NCI-H2227 (cell line): Measurements from ENCODE around the gene PKD2L1.
"Not testable (repeated sequence)": the region's sequence is repeated elsewhere in the genome, so short reads cannot be mapped to it uniquely, and the experiment has no call there.

Experiments
- DNase-seq: peaks from one replicate; lab custom pipeline; 2025; ENCODE audit not compliant: unreplicated experiment; lab: John Stamatoyannopoulos, UW

The PKD2L1 gene

DNA sequence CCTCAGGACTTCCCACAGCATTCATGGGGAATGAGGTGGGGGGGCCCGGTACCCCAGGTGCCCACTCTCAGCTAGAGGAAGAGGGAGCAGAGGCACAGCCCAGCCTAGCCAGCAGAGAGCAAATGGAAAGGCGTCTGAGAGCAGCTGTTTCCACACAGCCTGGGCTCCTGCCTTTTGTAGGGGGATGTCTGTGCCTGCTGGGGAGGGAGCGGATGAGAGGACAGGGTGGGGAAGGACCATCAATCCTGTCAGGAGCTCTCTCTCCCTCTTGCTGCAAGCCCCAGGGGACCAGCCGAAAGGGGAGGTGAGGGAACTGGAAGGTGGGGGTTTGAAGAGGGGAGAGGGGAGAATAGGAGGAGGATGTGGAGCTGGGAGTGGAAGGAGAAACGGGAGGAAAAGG is at the start of gene PKD2L1:
PKD2L1 (minus strand) TSS at position 150 of the 400 bp plus-strand sequence; CDS start at position 25, 125 bp downstream.
- no peak for DNase-seq

DNA sequence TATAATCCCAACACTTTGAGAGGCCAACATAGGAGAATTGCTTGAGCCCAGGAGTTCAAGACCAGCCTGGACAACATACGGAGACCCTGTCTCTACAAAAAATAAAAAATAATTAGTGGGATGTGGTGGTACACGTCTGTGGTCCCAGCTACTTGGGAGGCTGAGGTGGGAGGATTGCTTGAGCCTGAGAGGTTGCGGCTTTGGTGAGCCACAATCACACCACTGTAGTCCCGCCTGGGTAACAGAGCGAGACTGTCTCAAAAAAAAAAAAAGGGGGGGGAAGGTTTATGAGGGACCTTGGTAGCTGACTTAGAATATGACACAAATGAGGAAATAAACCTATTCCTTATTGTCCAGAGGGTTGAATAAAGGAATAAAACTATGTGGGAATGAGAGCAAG is 47.8 kb upstream of the PKD2L1 start:
- DNase-seq, result no peak

DNA sequence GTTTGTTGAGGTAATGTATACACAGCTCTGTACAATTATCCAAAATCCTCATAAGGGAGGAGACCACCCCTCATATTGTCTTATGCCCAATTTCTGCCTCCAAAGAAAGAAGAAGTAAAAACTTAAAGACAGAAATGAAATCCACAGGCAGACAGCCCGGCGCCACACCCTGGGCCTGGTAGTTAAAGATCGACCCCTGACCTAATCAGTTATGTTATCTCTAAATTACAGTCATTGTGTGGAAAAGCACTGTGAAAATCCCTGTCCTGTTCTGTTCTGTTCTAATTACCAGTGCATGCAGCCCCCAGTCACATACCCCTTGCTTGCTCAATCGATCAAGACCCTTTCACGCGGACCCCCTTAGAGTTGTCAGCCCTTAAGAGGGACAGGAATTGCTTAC is 46.6 kb upstream of the PKD2L1 start:
- not testable (repeated sequence) for DNase-seq

DNA sequence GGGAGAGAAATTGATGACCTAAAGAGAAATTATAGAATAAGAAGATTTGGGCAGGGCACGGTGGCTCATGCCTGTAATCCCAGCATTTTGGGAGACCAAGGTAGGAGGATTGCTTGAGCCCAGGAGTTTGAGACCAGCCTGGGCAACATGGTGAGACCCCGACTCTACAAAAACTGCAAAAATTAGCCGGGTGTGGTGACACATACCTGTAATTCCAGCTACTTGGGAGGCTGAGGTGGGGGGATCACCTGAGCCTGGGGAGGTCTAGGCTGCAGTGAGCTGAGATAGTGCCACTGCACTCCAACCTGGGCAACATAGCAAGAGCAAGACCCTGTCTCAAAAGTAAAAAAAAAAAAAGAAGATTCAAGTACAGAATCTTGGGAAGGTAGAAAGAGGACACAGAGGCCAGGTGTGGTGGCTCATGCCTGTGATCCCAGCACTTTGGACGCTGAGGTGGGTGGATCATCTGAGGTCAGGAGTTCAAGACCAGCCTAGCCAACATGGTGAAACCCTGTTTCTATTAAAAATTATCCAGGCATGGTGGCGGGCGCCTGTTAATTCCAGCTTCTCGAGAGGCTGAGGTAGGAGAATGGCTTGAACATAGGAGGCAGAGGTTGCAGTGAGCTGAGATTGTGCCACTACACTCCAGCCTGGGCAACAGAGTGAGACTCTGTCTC is 44.8 kb upstream of the PKD2L1 start:
- not testable (repeated sequence) for DNase-seq

DNA sequence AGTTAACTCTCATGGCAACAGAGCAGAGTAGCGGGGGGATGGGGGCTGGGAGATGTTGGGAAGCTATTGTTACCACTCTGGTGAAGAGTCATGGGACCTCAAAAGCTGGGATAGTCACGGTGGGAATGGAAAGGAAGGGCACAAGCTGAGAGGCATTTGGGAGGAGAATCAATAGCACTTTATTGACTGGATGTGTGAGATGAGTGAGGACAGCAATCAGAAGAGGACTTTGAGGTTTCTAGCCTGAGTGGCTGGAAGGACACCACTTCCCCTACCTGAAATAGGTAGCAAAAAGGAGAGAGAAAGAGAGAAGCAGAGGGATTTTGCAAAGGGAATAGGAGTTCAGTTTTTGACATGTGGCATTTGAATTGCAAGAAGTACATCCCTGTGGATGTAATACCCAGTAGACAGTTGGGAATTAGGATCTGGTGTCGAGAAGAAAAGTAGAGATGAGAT is 44.2 kb upstream of the PKD2L1 start:
- peak; percentile 43 for DNase-seq

DNA sequence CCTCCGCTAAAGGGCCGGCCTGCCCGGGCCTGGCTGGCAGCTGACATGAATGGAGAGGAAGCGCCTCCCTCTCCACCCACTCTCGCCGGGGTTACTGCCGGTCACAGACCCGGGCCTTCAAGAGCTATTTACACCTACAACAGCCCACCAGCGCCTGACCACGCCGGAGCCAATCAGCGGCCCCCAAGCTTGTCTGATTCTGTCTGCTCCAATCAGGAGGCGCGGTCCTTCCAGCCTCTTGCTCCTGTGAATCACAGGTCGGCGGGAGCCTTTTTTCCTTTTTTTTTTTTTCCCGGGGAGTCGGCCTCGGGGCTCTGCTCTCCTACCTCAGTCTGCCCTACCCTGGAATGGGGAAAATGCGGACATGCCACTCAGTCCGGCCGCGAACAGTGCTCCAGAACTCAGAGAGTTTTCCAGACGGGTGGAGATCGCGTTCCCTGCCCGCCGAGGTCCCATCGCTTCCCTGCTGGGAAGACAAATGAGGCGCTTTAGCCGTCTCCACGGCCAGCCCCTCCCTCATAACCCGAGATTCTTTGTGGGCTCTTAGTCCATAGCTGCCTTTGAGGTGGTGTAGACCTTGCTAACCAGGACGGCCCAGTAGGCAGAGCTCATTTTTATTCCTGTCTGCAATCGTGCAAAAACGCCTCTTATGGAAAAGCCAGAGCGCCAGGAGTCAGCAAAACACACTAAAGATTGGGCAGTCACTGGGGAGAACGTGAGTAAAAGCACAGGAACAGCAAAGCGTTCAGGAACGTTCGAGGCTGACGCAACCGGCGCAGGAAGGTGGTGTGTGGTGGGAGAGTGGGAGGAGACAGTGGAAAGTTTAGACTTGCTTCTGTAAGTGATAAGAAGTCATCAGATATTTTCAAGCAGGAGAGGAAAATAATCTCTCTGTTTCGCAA is 43.5 kb upstream of the PKD2L1 start:
- DNase-seq, result peak; percentile 93

DNA sequence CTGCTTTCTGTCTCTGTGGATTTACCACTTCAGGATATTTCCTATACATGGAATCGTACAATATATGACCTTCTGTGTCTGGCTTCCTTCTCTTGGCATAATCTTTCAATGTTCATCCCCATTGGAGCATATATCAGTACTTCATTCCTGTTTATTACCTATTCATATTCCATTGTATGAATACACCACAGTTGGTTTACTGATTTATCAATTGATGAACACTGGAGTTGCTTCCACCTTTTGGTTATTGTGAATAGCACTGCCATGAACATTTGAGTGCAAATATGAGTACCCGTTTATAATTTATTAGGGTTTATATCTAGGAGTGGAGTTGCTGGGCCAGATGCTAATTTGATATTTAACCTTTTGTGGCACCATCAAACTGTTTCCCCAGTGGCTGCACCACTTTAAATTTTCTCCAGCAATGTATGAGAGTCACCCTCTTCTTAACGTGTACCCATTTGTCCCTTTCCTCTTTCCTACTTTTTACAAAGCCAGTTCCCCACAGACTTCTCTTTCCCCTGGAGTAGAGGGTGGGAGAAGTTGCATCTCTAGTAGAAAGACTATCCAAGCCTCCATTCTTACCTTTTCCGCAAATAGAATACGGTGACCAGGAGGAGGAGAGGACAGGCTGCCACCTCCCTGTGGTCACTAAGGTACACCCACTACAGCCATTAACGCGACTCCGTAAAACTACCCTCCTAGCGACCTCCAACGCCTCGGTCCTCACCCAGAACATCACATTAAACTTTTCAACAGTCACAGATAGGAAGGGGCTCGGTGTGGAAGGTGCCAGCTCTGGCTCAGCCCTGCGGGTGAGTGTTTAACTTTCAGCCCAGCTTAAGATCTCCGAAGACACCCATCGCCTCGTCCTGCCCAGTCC is 42.6 kb upstream of the PKD2L1 start:
- no peak for DNase-seq

DNA sequence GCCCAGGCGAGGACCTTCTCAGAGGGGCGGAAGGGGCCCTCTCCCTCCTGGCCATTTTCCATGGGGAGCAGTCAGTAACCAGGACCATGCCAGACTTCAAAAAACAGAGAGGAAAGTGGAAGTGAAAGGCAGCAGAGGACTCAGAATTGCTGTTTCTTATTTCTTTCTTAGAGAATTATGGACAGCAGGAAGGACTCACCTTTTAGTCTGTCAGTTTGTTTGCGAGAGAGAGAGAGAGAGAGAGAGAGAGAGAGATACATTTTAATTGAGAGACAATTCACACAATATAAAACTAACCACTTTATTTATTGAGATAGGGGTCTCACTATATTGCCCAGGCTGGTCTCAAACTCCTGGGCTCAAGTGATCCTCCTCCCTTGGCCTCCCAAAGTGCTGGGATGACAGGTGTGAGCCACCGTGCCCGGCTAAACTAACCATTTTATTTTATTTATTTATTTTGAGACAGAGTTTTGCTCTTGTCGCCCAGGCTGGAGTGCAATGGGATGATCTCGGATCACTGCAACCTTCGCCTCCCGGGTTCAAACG is 41.5 kb upstream of the PKD2L1 start:
- no peak for DNase-seq

DNA sequence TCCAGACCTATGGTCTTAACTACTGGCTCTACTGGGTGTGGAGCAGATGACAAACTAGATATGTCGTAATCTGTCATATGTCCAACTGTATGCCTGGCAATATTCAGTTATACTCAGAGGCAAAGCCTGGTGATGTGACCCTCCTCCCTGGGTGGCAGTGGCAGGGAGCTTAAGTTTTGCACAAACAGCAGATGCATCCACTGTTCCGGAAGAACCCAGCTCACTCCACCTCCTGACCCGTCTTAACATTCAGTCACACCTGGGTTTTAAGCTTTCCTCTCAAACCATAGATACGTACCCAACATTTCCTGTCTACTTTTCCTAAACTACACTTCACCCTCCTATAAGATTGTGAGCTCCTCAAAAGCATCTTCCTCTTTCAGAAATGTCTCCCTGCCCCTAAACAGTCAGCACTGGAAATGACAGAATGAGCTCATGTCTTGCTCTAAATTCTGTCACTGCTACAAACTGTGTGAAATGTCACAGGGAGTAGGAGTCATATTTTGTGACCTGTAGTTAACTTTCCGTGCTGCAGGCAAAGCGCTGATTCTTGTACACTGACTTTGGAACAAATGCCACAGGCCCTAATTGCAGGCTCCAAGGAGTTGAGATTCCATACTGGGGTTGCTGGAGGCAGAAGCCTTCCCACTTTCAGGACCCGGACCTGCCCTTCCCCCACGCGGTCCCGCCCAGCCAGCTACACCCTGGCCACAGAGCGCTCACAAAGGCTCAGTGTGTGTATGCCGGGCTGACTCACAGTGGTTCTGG is 40.9 kb upstream of the PKD2L1 start:
- peak; percentile 53 for DNase-seq

DNA sequence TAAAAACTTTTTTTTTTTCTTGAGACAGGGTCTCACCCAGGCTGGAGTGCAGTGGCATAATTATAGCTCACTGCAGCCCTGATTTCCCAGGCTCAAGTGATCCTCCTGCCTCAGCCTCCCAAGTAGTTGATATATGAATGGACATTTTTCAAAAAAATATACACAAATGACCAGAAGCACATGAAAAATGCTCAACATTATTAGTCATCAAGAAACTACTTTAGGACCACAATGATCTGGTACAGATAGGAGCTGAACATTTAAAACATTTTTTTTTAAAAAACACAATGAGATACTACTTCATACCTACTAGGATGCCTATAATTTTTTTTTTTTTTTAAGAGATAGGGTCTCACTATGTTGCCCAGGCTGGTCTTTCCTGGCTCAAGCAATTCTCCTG is 38.7 kb upstream of the PKD2L1 start:
- no peak for DNase-seq

DNA sequence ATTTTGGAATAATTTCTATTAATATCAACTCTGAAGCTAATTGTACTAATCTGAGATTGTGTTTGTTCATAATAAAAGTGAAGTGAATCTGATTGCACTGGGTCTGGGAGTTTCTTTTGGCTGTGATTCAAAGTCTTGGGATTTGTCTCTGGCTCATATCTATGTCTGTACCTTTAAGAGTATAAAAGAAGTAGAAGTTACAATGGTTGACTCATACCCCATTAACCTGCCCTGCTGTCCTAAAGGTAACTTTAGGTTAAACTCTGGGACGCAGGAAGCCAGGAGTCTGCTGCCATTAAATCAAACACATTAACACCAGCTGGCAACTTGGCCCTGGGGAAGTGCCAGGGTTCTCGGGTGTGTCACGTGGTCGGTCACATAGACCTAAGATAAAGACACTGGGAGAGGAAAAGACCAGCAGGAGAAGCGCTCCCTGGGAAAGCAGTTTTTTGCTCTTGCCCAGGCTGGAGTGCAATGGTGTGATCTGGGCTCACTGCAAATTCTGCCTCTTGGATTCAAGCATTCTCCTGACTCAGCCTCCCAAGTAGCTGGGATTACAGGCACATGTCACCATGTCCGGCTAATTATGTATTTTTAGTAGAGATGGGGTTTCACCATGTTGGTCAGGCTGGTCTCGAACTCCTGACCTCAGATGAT is 34.8 kb upstream of the PKD2L1 start:
- no peak for DNase-seq

DNA sequence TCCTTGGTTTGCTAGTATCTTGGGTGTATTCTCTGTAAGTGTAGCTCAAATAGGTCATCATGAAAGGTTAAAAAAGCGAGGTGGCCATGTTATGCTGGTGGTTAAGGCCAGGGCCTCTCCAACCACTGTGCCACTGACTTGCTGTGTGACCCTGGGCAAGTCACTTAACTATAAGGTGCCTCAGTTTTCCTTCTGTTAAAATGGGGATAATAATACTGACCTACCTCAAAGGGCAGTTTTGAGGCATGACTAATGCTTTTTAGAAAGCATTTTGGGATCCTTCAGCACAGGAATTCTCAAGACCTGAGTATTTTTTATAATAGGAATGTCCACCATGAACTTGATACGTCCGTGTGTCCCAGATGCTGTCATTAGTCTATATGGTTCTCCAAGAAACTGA is 34.1 kb upstream of the PKD2L1 start:
- DNase-seq, result no peak

DNA sequence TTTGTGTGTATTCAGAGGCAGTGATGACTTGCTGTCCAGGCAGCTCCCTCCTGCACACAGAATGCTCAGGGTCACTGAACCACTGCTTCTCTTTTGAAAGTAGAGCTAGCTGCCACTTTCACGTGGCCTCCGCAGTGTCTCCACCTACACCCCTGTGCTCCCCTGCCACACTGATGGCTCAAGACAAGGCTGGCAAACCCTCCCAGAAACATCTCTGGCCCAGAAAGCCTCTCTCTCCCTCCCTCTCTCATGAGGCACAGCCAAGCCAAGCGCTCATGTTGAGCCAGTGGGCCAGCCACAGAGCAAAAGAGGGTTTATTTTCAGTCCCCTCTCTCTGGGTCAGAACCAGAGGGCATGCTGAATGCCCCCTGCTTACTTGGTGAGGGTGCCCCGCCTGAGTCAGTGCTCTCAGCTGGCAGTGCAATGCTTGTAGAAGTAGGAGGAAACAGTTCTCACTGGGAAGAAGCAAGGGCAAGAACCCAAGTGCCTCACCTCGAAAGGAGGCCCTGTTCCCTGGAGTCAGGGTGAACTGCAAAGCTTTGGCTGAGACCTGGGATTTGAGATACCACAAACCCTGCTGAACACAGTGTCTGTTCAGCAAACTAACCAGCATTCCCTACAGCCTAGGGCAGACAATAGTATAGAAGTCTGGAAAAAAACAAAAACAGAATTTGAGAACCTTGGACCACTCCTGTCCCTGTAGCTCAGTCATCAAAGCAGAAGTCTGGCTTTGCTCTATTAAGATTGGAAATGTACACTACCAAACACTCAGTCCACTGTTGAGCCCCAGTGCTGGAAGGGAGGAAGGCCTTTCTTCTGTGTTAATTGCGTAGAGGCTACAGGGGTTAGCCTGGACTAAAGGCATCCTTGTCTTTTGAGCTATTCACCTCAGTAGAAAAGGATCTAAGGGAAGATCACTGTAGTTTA is 32.8 kb upstream of the PKD2L1 start:
- DNase-seq, result no peak

DNA sequence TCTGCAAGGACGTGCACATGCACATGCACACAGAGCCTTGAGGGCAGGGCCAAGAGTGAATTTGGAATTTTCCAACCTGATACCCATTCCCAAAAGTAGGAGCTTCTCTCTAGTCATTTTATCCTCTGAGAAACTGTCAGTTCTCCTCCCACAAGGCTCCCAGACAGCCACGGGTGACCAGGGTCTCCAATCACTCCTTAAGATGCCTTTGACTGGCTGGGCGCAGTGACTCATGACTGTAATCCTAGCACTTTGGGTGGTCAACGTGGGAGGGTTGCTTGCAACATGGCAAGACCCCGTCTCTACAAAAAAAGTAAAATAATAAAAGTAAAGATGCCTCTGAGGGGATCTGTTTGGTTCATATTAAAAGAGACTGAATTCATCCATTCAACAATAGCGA is 30.2 kb upstream of the PKD2L1 start:
- DNase-seq, result no peak

DNA sequence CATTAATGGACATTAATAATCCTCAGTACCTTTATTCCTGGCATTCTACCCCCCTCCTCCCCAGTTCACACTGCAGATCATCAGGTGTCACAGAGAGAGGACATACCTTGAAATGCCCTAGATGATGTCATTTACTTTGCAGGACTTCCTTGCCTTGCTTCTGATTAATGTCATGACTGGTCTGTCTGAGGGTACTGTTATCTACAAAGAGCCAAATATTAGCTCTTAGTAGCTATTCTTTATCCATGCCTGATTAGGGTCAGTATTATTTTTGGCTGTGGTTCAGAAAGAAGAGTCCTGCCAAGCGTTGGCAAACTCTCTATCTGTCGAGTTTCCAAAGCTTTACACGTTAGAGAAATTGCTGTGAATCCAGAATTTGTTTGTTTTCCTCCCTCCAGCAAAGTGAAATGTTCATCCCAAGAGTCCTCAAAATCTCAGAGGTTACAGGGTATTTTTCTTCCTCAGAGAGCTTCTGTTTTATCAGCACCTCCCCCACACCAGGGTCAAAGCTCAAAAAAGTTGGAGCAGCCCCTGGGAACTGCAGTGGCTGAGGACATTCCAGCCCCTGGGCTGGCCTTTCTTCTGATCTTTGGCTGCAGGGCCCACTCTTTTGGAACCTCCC is 29.6 kb upstream of the PKD2L1 start:
- DNase-seq, result no peak

DNA sequence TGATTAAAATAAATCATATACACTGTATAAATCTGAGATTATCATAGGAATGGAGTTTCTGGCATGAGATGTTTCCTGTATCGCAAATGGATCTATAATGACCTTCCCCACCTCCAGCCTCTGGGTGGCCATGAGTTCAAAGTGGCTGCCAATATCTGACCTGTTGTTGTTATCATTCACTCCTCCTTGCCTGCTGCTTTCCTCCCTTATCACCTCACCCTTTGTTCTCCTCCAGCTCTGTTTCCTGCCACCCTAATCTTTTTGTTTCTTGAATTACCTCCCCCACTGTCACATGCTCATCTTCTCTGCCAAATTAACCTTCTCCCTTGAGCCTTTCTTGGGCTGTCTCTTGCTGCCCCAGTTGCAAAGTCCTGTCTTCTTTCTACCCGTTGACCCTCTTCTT is 29.0 kb upstream of the PKD2L1 start:
- DNase-seq, result no peak

DNA sequence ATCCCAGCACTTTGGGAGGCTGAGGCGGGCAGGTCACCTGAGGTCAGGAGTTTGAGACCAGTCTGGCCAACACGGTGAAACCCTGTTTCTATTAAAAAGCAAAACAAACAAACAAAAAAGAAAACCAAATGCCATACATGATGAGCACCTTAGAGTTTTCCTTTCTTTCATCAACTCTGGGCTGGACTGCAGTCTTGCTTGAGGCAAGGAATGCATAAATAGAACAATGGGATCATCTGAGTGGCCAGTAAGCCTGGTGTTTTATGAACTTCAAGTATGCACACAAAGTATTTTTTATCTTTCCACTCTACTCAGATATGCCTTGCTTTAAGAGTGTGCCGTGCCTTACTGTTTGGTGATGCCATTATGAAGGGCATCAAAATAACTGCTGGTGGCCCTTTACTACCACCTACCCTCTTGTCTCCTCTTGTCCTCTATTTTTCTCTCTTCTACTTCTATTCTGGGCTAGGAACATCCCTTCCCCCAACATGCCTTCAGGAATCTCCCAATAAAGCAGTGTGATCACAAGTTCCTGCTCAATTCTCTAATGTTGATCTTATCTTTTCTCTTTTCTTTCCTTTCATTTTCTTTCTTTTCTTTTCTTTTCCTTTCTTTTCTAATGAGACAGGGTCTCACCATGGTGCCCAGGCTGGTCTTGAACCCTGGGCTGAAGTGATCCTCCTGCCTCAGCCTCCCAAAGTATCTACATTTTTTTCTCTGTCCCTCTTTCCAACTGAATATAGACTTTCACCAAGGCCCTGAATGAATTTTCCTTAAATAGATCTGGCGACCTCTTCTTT is 27.2 kb upstream of the PKD2L1 start:
- no peak for DNase-seq
